AG04449 (cell line): Measurements from ENCODE around the gene ATXN7L1.
A peak's percentile ranks its signal among the peaks of the same experiment; 100 is the strongest.

Experiments used
- CTCF ChIA-PET: fragments of 350-600 bp; formaldehyde crosslinking; extraction: SDS; loops from one replicate; lab custom pipeline; 2021; ENCODE audit warnings: antibody characterized with exemption; lab: Yijun Ruan, JAX
- POLR2A ChIA-PET: fragments of 400-600, 350-600 bp; formaldehyde crosslinking; extraction: SDS; loops from one replicate; lab custom pipeline; 2020; ENCODE audit warnings: antibody characterized with exemption, inconsistent platforms; lab: Yijun Ruan, JAX
- DNase-seq: peaks from one replicate; pipeline ENCODE4 v3.0.0-alpha.2; 2010; ENCODE audit warnings: low read depth, low spot score
- H3K4me3 ChIP-seq: 2 replicates; pipeline ENCODE4 v1.5.1; 2011; ENCODE audit warnings: low read depth, mild to moderate bottlenecking, control low read depth, low read length
- TF ChIP-seq, protein P1 (sequence below): IDR thresholded peaks from one replicate; pipeline ENCODE4 v1.5.1; 2011; ENCODE audit warnings: mild to moderate bottlenecking, moderate library complexity, low read length, control low read depth, inconsistent platforms; ENCODE audit not compliant: insufficient read depth; ENCODE audit errors: missing control alignments

ATXN7L1 gene

DNA sequence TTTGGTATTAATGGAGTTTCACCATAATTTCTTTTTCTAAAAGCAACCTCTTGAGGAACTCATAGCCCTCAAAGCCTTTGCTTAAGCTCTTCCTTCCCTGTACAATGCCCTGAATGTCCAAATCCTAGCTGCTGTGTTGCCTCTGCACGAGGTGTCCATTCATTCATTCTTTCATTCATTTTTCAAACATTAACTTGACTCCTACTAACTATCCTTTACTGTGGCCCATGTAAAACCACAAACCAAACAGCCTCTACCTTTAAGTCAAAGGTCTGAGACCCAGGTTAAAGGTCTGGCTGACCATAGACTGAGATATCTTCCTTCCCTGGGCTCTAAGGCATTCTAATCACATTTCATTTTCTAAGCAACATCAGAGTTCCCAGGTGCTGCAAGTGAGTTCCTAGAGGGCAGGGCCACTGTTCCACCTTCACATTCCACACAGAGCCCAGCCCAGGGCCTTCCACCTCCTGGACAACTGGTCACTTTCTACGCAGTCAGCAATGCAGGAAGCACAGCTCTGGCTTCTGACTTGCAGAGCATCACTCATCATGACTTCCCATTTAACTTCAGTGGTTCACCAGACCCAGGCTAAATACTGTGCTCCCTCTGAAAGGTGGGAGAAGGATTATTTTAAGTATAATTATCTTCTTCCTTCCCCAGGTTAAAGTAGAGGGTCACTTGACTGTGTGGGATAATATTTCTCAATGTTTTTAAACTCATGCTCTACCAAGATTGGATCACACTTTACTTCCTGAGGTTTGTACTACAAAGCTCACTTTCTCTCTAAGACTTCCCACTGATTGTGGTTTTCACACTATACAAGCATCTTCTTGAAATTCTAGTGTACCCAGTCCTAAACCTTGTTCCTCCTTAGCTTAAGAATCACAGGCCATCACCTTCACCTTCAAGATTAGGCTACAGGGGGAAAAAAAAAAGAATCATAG is 19.1 kb downstream of the ATXN7L1 start:
- TF ChIP-seq, protein P1, sequence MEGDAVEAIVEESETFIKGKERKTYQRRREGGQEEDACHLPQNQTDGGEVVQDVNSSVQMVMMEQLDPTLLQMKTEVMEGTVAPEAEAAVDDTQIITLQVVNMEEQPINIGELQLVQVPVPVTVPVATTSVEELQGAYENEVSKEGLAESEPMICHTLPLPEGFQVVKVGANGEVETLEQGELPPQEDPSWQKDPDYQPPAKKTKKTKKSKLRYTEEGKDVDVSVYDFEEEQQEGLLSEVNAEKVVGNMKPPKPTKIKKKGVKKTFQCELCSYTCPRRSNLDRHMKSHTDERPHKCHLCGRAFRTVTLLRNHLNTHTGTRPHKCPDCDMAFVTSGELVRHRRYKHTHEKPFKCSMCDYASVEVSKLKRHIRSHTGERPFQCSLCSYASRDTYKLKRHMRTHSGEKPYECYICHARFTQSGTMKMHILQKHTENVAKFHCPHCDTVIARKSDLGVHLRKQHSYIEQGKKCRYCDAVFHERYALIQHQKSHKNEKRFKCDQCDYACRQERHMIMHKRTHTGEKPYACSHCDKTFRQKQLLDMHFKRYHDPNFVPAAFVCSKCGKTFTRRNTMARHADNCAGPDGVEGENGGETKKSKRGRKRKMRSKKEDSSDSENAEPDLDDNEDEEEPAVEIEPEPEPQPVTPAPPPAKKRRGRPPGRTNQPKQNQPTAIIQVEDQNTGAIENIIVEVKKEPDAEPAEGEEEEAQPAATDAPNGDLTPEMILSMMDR: no peak
- CTCF ChIA-PET: interaction anchor here (0.7 to 1.4 kb wide), 2 partner anchors 11 to 30 kb away, joined by 3 read pairs; no protein-coding TSS in a partner anchor
- DNase-seq: no peak
- H3K4me3 ChIP-seq: no peak overlapping the region
- POLR2A ChIA-PET: no interaction called here

DNA sequence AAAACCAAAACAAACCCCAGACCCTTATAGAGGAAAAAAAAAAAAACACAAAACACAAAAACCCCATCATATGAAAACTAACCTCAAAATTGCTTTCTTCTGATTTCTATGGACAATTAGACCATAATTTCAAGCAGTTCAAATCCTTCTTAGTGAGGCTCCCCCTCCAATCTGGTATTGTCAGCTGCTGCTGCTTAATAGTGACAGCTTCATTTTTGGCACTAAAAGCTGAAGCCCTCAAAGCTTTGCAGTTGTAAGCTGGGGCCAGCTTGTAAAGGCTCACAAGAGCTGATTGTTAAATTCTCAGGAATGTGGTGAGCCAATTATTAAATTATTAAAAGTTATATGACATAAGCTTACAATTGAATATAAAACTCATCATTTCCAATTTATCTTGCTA is 21.9 kb downstream of the ATXN7L1 start:
- no peak for DNase-seq
- ChIA-PET POLR2A (no interaction called here), CTCF (interaction anchor here (0.6 to 1.0 kb wide), 2 partner anchors 81 to 1514 kb away, joined by 3 to 5 read pairs; no protein-coding TSS in a partner anchor)
- TF ChIP-seq, protein P1: no peak
- H3K4me3 ChIP-seq: no peak overlapping the region

DNA sequence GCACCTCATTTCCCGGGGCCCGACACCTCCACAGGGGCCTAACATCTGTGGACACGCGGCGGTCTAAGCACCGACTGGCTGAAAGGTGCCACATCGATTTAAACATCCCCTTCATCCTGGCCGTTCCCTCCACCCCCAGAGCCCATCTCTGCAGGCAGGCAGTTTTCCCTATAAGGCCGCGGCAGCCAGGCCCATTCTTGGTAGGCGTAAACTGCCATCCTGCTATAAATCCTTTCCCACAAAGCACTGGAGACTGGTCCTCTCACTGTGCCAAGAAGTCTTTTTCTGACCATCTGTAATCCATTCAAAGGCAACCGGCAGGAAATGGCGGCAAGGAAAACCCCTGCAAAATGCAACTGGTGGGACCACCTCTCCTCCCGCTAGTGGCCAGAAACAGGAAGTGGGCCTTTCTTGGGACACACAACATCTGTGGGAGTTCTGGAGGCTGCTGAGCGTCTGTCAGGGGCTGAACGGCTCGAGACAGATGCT is 22.4 kb downstream of the ATXN7L1 start:
- TF ChIP-seq, protein P1: peak; percentile 23
- no peak overlapping the region for H3K4me3 ChIP-seq
- no peak for DNase-seq
- POLR2A ChIA-PET: no interaction called here
- CTCF ChIA-PET: interaction anchor here (0.6 to 1.0 kb wide), 3 partner anchors 81 to 1514 kb away, joined by 3 to 5 read pairs (median 3); no protein-coding TSS in a partner anchor

DNA sequence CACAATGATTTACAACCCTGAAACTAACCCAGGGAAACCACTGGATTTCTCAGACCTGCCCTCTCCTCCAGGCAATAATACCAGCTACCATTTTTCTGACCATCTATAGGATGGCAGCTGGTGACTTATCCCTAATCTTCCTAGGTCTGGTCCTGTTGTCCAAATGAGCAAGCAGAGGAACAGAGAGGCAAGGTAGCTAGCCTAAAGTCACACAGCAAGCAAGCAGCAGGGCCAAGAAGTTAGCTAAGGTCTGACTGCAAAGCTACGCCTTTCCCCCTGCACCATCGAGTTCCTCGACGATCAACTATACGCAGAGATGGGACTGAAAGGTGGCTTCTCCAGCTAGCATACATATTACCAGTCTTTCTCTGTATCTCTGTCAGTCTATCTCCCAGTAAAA is 25.3 kb downstream of the ATXN7L1 start:
- ChIA-PET CTCF (interaction anchor here (1.0 to 1.6 kb wide), 4 partner anchors 12 to 191 kb away, joined by 3 to 4 read pairs (median 3); no protein-coding TSS in a partner anchor), POLR2A (no interaction called here)
- TF ChIP-seq, protein P1: no peak
- no peak for DNase-seq
- no peak overlapping the region for H3K4me3 ChIP-seq

DNA sequence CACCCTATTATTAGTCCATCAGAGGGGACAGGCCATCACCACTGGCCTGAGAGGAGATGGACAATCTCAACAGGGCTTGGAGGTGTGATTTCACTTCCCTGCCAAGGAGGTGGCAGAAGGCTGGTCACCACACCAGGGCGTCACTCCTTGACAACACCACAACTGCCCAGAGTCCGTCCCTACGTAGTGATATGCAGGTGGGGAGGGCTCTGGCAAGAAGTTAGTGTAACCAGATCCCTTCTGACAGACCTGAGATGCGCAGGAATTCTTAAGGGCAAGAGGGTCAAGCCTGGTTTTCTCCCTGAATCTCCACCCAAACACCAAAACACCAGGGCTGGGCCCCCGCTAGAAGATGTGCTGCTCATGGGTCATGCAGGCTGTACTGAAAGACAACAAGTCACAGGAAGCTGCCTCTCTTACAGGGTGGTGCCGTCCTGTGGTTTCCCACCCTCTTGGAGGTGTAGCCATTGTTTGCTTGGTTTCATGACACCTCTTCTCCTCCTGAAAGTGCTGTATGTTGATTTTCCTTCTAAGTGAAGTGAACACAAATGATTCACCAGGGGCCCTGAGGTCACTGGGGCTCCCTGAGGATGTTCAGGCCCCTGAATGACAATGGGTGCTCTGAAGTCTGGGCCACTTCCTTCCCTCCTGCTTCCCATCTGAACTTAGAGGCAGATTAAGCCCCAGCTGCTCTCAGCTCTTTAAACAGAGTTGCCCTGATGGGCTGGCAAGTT is 27.1 kb downstream of the ATXN7L1 start:
- ChIA-PET POLR2A (no interaction called here), CTCF (interaction anchor here (0.8 to 1.3 kb wide), 2 partner anchors 22 to 88 kb away, joined by 3 read pairs; no protein-coding TSS in a partner anchor)
- DNase-seq: no peak
- TF ChIP-seq, protein P1: no peak
- no peak overlapping the region for H3K4me3 ChIP-seq
